Right atrium auricular region (tissue), 2 donors: ENCODE results near the gene TRIM31. TPM values are rescaled to one million over a fixed set of nuclear protein-coding genes. Genes with fewer than 3 reads are reported as not detected.

Experiments
- DNase-seq: peaks from one replicate; pipeline ENCODE4 v3.0.0-alpha.2; 2019; ENCODE audit warnings: low spot score
- H3K27ac ChIP-seq, 2 donors: fragments of 200-600 bp; sonication (generic); 1 replicate in 1 of 2; 2 replicates in 1 of 2; pipeline ENCODE4 v1.5.1; 2016 to 2019
- H3K27me3 ChIP-seq, 2 donors: fragments of 200-600 bp; sonication (generic); one replicate each; pipeline versions ENCODE4 v1.5.1 to v1.6.0; 2017 to 2019
- H3K36me3 ChIP-seq: fragments of 200-600 bp; sonication (generic); one replicate; pipeline ENCODE4 v1.5.1; 2016
- H3K4me1 ChIP-seq, 2 donors: fragments of 200-600 bp; sonication (generic); one replicate each; pipeline versions ENCODE4 v1.5.1 to v1.6.0; 2017 to 2019
- H3K4me3 ChIP-seq, 2 donors: fragments of 200-600 bp; sonication (generic); 1 replicate in 1 of 2; 2 replicates in 1 of 2; pipeline ENCODE4 v1.5.1; 2017 to 2019; ENCODE audit warnings: mild to moderate bottlenecking in 1 of 2, moderate library complexity in 1 of 2
- H3K9me3 ChIP-seq, 2 donors: fragments of 200-600 bp; sonication (generic); one replicate each; pipeline ENCODE4 v1.5.1; 2019
- total RNA-seq, 2 donors: library from RNA; depleted of rRNA; stranded (reverse); fragments of >200 nt; gene quantifications; one replicate each; pipeline ENCODE4 v1.1.0, GENCODE V29; 2016
- TF ChIP-seq, protein P1 (sequence below), 2 donors: fragments of 200-600 bp; sonication (generic); IDR thresholded peaks; one replicate each; pipeline ENCODE4 v1.5.1; 2019; ENCODE audit warnings: antibody characterized with exemption in 2 of 2

The TRIM31 gene
- total RNA-seq, 2 donors from 2014 or later = not detected

DNA sequence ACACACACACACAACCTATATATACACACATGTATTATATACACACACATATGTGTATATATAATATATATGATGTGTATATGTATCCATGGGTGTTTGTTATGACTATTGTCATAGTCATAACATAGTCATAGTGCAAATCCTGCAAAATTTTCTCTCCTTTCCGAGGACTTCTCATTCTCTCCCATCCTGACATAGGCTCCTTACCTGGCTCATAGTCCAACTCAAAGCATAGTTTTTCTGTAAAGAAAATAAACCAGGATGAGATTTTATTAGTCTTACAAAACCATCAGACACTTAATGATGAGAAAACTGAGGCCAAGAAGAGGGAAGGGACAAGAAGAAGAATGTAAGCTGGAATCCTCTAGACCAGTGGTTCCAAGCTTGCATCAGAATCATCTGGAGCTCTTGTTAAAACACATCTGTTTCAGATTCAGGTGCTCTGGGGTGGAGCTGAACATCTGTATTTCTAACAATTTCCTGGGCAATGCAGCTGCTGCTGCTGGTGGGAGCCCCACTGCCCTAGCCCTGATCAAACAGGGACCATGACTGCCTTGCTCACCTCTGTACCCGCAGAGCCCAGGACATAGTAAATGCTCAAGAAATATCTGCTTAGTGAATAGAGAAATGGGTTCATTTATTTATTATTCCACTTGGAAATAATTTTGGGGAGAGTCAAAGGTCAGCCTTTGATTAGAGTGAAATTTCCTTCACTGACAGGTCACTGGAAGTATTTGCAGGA lies 42.8 kb upstream of the TRIM31 start:
- H3K27ac ChIP-seq = no peak overlapping the region
- no peak for DNase-seq
- no peak overlapping the region for H3K4me3 ChIP-seq
- H3K4me1 ChIP-seq = peaks cover 0 to 10% of the 10 kb centered on the region in 2 donors
- TF ChIP-seq, protein P1, sequence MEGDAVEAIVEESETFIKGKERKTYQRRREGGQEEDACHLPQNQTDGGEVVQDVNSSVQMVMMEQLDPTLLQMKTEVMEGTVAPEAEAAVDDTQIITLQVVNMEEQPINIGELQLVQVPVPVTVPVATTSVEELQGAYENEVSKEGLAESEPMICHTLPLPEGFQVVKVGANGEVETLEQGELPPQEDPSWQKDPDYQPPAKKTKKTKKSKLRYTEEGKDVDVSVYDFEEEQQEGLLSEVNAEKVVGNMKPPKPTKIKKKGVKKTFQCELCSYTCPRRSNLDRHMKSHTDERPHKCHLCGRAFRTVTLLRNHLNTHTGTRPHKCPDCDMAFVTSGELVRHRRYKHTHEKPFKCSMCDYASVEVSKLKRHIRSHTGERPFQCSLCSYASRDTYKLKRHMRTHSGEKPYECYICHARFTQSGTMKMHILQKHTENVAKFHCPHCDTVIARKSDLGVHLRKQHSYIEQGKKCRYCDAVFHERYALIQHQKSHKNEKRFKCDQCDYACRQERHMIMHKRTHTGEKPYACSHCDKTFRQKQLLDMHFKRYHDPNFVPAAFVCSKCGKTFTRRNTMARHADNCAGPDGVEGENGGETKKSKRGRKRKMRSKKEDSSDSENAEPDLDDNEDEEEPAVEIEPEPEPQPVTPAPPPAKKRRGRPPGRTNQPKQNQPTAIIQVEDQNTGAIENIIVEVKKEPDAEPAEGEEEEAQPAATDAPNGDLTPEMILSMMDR (IDR thresholded peaks at IDR 0.05) = no peak
- H3K27me3 ChIP-seq = no peaks in the 10 kb centered on the region
- no peaks in the 10 kb centered on the region for H3K36me3 ChIP-seq
- H3K9me3 ChIP-seq = no peaks in the 10 kb centered on the region

DNA sequence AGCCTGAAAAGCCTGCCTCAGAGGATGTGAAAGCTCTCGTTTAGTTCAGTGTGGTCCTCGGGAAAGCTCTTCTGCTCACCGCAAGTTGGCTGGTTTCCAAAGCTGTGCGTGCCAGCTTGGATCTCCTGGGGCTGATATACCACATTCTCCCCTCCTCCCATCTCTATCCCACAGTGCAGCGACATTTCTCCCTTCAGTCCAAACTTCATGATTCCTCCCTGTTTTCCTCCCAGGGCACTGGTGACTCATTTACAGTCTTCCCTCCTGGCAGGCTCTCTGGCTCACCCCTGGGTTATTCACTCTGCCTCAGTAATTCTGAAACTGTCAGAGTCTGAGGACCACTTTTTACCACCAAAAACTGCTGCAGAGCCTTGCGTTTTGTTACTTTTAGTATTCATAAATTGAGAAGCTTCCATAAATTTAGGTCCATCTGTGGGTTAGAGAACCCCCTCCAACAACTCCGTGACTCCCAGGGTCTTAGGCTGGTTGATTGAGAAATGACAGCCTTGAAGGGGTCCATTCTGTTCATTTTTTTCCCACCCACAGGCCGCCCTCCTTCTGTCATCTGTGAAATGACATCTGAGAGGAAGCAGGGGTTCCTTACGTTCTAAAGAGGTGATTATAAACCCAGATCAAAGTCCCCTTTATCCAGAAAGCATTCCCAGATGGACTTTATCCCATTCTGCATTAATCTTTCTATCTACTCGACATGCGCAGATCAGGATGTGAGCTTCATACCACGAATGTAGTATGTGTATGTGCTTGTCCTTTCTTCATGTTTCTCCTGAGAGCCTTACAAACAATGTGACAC lies 42.0 kb upstream of the TRIM31 start:
- H3K9me3 ChIP-seq = no peaks in the 10 kb centered on the region
- TF ChIP-seq, protein P1 (IDR thresholded peaks at IDR 0.05) = no peak
- DNase-seq = no peak

DNA sequence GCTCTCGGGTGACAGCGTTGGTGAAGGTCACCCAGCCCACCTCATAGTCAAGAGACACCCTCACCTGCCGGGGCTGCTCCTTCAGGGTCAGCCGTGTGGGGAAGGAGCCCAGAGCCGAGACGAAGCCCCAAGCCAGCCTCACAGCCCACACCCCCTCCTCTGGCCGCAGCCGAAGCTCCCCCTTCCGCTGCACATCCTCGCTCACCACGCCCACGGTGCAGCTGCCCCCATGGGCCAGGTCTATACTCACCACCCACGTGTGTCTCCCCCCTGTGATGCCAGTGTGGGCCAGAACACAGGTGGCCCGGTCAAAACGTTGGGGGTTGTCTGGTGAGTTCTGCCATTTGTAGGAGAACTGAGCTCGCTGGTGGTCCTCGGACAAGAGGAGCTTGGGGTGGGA lies 41.2 kb upstream of the TRIM31 start:
- Histone ChIP-seq H3K27ac (no peak overlapping the region), H3K4me3 (no peak overlapping the region), H3K4me1 (peaks cover 0 to 10% of the 10 kb centered on the region in 2 donors), H3K27me3 (no peaks in the 10 kb centered on the region), H3K36me3 (no peaks in the 10 kb centered on the region), H3K9me3 (no peaks in the 10 kb centered on the region)
- TF ChIP-seq, protein P1 (IDR thresholded peaks at IDR 0.05) = no peak
- no peak for DNase-seq

More for the DNA sequence above, 42.0 kb upstream of the TRIM31 start:
- Histone ChIP-seq H3K36me3 (no peaks in the 10 kb centered on the region), H3K27ac (no peak overlapping the region), H3K27me3 (no peaks in the 10 kb centered on the region), H3K4me1 (peaks cover 0 to 10% of the 10 kb centered on the region in 2 donors), H3K4me3 (no peak overlapping the region)

DNA sequence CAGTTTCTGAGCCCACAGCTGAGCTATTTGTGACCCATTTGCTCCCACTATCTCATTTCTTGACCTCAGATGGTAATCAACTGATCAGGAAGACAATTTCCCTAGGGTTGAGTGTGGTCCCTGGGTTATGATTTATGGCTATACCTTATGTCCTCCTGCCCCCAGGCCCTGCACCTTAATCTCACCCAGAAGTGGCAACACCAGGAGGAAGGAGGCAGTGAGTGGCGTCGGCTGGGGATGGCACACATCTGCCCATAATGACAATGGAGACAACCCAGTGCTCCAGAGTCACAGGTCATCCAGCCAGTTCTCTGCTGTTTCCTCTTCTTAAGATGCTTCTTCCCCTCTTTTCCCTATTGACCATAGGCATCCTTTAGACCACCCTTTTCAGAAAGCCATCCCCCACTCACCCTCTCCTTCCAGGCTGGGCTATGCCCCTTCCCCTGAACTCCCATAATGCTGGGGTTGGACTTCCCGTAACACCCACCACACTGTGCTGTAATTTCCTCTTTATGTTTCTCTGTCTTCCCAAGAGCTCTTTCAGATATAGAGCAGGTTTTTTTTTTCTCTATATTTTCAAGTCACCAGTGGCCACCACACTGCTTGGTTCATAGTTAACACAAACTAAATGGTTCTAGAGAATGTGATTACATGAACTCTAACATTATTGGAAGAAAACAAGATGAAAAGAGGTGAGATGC lies 40.2 kb upstream of the TRIM31 start:
- no peaks in the 10 kb centered on the region for H3K9me3 ChIP-seq
- H3K4me1 ChIP-seq = peaks cover 0 to 10% of the 10 kb centered on the region in 2 donors
- DNase-seq = no peak
- H3K27me3 ChIP-seq = no peaks in the 10 kb centered on the region
- H3K4me3 ChIP-seq = no peak overlapping the region
- TF ChIP-seq, protein P1 (IDR thresholded peaks at IDR 0.05) = no peak
- H3K27ac ChIP-seq = no peak overlapping the region
- no peaks in the 10 kb centered on the region for H3K36me3 ChIP-seq

DNA sequence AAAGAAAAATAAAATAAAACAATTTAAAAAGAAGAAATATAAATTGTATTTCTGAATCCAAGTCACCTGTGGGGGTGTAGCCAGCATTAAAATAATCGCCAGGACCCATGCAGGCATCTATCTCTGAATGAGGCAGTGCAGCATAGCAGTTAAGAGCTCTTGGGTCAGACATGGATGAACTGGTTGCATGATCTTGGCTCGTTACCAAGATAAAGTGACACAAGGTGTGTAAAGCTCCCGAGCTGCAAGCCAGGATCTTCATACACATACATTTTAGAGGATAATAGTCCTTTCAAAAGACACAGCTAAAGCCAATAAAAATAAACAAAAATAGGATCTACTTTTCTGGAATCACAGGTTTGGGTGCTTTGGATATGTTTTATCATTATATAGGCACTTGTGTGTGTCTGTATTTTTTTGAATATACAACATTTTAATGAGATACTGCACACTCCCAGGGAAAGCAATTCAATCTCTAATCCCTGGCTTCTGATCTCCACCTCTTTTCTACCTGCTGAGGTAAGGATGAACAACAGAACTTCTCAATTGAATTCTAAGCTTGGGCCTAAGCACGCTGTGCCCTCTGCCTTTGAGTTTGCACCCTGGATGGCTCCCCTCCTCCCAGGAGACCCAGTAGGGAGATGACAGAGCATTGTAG lies 39.3 kb upstream of the TRIM31 start:
- Histone ChIP-seq H3K36me3 (no peaks in the 10 kb centered on the region), H3K9me3 (no peaks in the 10 kb centered on the region), H3K27me3 (no peaks in the 10 kb centered on the region), H3K4me3 (no peak overlapping the region), H3K27ac (no peak overlapping the region), H3K4me1 (peaks cover 0 to 10% of the 10 kb centered on the region in 2 donors)
- DNase-seq = no peak
- TF ChIP-seq, protein P1 (IDR thresholded peaks at IDR 0.05) = no peak
